ENCODE measurements around the gene ZMIZ1.

ZMIZ1 gene

GRCh38 chr10:79087721-79088120 lies 19.0 kb downstream of the ZMIZ1 start:
- Histone ChIP-seq H3K9me3 (ENCODE audit: insufficient read depth, low read length) (no peaks in the 10 kb centered on the region), H3K9ac (ENCODE audit: insufficient read length, low read depth) (no peak overlapping the region), H3K27me3 (ENCODE audit: insufficient read depth, insufficient read length) (no peaks in the 10 kb centered on the region), H3K36me3 (ENCODE audit: insufficient read depth, insufficient read length, low read length) (peaks cover 35% of the 10 kb centered on the region), H3K4me1 (ENCODE audit: insufficient read depth, insufficient read length) (peaks cover 32% of the 10 kb centered on the region), H3K4me3 (ENCODE audit: insufficient read length, low read depth) (no peak overlapping the region)
- DNase-seq (ENCODE audit: low read depth, low spot score): no peak
- TF ChIP-seq YY1 (IDR thresholded peaks at IDR 0.05; ENCODE audit: insufficient read depth, insufficient read length) (no peak), ZNF274 (IDR thresholded peaks at IDR 0.05; ENCODE audit: low read depth, low read length) (no peak), SUZ12 (IDR thresholded peaks at IDR 0.05; ENCODE audit: extremely low read depth, insufficient read depth, insufficient read length) (no peak)

DNA sequence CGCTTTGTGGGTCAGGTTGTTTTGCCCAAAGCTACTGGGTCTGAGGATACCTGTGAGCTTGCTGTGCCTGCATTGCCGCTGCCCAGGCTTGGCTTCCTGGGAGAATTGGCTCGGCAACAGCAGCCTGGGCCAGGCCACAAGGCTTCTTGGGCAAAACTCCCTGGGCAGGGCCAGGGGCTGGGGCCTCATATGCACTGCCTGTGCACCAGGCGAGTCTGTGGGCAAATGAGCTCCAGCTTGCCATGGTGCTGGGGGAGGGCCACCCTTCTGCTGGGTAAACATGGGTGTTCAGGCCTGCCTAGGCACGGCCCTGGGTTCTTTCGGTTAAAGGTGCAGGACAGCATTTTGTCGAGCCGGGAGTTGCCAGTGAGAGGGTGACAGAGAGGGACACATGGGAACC lies 19.4 kb downstream of the ZMIZ1 start:
- H3K4me1 ChIP-seq (ENCODE audit: insufficient read depth, insufficient read length): peaks cover 29% of the 10 kb centered on the region
- no peak for TF ChIP-seq YY1 (IDR thresholded peaks at IDR 0.05; ENCODE audit: insufficient read depth, insufficient read length)
- no peak for TF ChIP-seq SUZ12 (IDR thresholded peaks at IDR 0.05; ENCODE audit: extremely low read depth, insufficient read depth, insufficient read length)
- no peak for TF ChIP-seq ZNF274 (IDR thresholded peaks at IDR 0.05; ENCODE audit: low read depth, low read length)
- H3K4me3 ChIP-seq (ENCODE audit: insufficient read length, low read depth): no peak overlapping the region
- no peaks in the 10 kb centered on the region for H3K27me3 ChIP-seq (ENCODE audit: insufficient read depth, insufficient read length)
- DNase-seq (ENCODE audit: low read depth, low spot score): no peak
- no peaks in the 10 kb centered on the region for H3K9me3 ChIP-seq (ENCODE audit: insufficient read depth, low read length)
- H3K9ac ChIP-seq (ENCODE audit: insufficient read length, low read depth): no peak overlapping the region
- H3K36me3 ChIP-seq (ENCODE audit: insufficient read depth, insufficient read length, low read length): peaks cover 34% of the 10 kb centered on the region

- no peaks in the 10 kb centered on the region for H3K27me3 ChIP-seq (ENCODE audit: insufficient read depth, insufficient read length)
- no peak overlapping the region for H3K4me3 ChIP-seq (ENCODE audit: insufficient read length, low read depth)
- H3K9me3 ChIP-seq (ENCODE audit: insufficient read depth, low read length): no peaks in the 10 kb centered on the region
- no peak overlapping the region for H3K9ac ChIP-seq (ENCODE audit: insufficient read length, low read depth)
- peaks cover 34% of the 10 kb centered on the region for H3K36me3 ChIP-seq (ENCODE audit: insufficient read depth, insufficient read length, low read length)
- no peak for DNase-seq (ENCODE audit: low read depth, low spot score)
- TF ChIP-seq ZNF274 (IDR thresholded peaks at IDR 0.05; ENCODE audit: low read depth, low read length): no peak
- no peak for TF ChIP-seq SUZ12 (IDR thresholded peaks at IDR 0.05; ENCODE audit: extremely low read depth, insufficient read depth, insufficient read length)
- no peak for TF ChIP-seq YY1 (IDR thresholded peaks at IDR 0.05; ENCODE audit: insufficient read depth, insufficient read length)
- peaks cover 25% of the 10 kb centered on the region for H3K4me1 ChIP-seq (ENCODE audit: insufficient read depth, insufficient read length)
Observed at GRCh38 chr10:79088613-79089355, 20.0 kb downstream of the ZMIZ1 start.

DNA sequence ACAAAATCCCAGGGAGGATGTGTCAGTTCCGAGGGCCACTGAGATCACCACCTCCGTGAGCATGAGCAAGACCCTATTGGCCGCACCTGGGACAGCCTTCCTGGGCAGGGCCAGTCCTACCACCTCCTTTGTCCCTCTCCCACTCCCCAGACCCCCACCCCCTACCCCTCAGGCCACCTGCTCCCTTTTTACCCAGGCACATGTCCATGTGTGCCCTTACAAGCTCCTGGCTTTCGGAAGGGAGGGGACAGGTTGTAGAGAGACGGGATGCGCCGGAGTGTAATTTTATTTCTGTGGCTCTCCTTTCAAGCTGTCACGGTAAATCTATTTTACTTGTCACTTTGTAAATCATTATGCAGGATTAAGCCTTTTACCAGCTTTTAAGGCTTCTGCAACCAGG lies 20.9 kb downstream of the ZMIZ1 start:
- DNase-seq (ENCODE audit: low read depth, low spot score): no peak
- TF ChIP-seq ZNF274 (IDR thresholded peaks at IDR 0.05; ENCODE audit: low read depth, low read length): no peak
- TF ChIP-seq SUZ12 (IDR thresholded peaks at IDR 0.05; ENCODE audit: extremely low read depth, insufficient read depth, insufficient read length): no peak
- TF ChIP-seq YY1 (IDR thresholded peaks at IDR 0.05; ENCODE audit: insufficient read depth, insufficient read length): no peak
- Histone ChIP-seq H3K36me3 (ENCODE audit: insufficient read depth, insufficient read length, low read length) (peaks cover 34% of the 10 kb centered on the region), H3K9ac (ENCODE audit: insufficient read length, low read depth) (no peak overlapping the region), H3K4me3 (ENCODE audit: insufficient read length, low read depth) (no peak overlapping the region), H3K4me1 (ENCODE audit: insufficient read depth, insufficient read length) (peaks cover 21% of the 10 kb centered on the region), H3K27me3 (ENCODE audit: insufficient read depth, insufficient read length) (no peaks in the 10 kb centered on the region), H3K9me3 (ENCODE audit: insufficient read depth, low read length) (no peaks in the 10 kb centered on the region)

- no peak overlapping the region for H3K9ac ChIP-seq (ENCODE audit: insufficient read length, low read depth)
- peaks cover 35% of the 10 kb centered on the region for H3K36me3 ChIP-seq (ENCODE audit: insufficient read depth, insufficient read length, low read length)
- H3K27me3 ChIP-seq (ENCODE audit: insufficient read depth, insufficient read length): no peaks in the 10 kb centered on the region
- no peak overlapping the region for H3K4me3 ChIP-seq (ENCODE audit: insufficient read length, low read depth)
- DNase-seq (ENCODE audit: low read depth, low spot score): no peak
- H3K9me3 ChIP-seq (ENCODE audit: insufficient read depth, low read length): no peaks in the 10 kb centered on the region
- H3K4me1 ChIP-seq (ENCODE audit: insufficient read depth, insufficient read length): peaks cover 25% of the 10 kb centered on the region
- no peak for TF ChIP-seq ZNF274 (IDR thresholded peaks at IDR 0.05; ENCODE audit: low read depth, low read length)
- TF ChIP-seq YY1 (IDR thresholded peaks at IDR 0.05; ENCODE audit: insufficient read depth, insufficient read length): no peak
- no peak for TF ChIP-seq SUZ12 (IDR thresholded peaks at IDR 0.05; ENCODE audit: extremely low read depth, insufficient read depth, insufficient read length)
Observed at GRCh38 chr10:79090134-79090803, 21.5 kb downstream of the ZMIZ1 start.

- Histone ChIP-seq H3K4me1 (ENCODE audit: insufficient read depth, insufficient read length) (peaks cover 18% of the 10 kb centered on the region), H3K36me3 (ENCODE audit: insufficient read depth, insufficient read length, low read length) (peaks cover 39% of the 10 kb centered on the region), H3K9me3 (ENCODE audit: insufficient read depth, low read length) (no peaks in the 10 kb centered on the region), H3K4me3 (ENCODE audit: insufficient read length, low read depth) (no peak overlapping the region), H3K9ac (ENCODE audit: insufficient read length, low read depth) (no peak overlapping the region), H3K27me3 (ENCODE audit: insufficient read depth, insufficient read length) (no peaks in the 10 kb centered on the region)
- DNase-seq (ENCODE audit: low read depth, low spot score): no peak
- TF ChIP-seq YY1 (IDR thresholded peaks at IDR 0.05; ENCODE audit: insufficient read depth, insufficient read length): no peak
- no peak for TF ChIP-seq SUZ12 (IDR thresholded peaks at IDR 0.05; ENCODE audit: extremely low read depth, insufficient read depth, insufficient read length)
- no peak for TF ChIP-seq ZNF274 (IDR thresholded peaks at IDR 0.05; ENCODE audit: low read depth, low read length)
Observed at GRCh38 chr10:79092292-79092896, 23.6 kb downstream of the ZMIZ1 start.

Measured in NT2/D1 (cell line).